GM12891 (cell line): ENCODE measurements around the gene ZNF578.

Source experiments
- POLR2A ChIP-seq: IDR thresholded peaks from 2 replicates; pipeline ENCODE4 v1.6.1; 2011; ENCODE audit warnings: low read depth, low read length, control low read depth
- POLR2AphosphoS5 ChIP-seq: IDR thresholded peaks from 2 replicates; pipeline ENCODE4 v1.6.1; 2011; ENCODE audit warnings: low read depth, low read length, control low read depth
- POU2F2 ChIP-seq: IDR thresholded peaks from 2 replicates; pipeline ENCODE4 v1.6.1; 2011; ENCODE audit warnings: low read depth, mild to moderate bottlenecking, control low read depth, low read length, moderate library complexity
- TAF1 ChIP-seq: IDR thresholded peaks from 2 replicates; pipeline ENCODE4 v1.6.1; 2011; ENCODE audit warnings: low read depth, low read length, control low read depth

GRCh38 chr19:52494518-52494917 lies 41.2 kb downstream of the ZNF578 start:
- TF ChIP-seq POLR2AphosphoS5: no peak
- TF ChIP-seq POLR2A: no peak
- TF ChIP-seq POU2F2: no peak
- no peak for TF ChIP-seq TAF1
